Measurements from ENCODE around the gene KDM5B. TPM values are rescaled to one million over a fixed set of nuclear protein-coding genes. Genes with fewer than 3 reads are reported as not detected.
"Not testable (repeated sequence)": the region's sequence is repeated elsewhere in the genome, so short reads cannot be mapped to it uniquely, and the experiment has no call there.

Gene KDM5B
- total and polyA plus RNA-seq, 7 donors, result 10.9 to 68.1 (median 29.7) TPM

- intact Hi-C loops (cut with DNase I), result no loop called here
- Histone ChIP-seq H3K9me3 (no peaks in the 10 kb centered on the region), H3K27me3 (no peaks in the 10 kb centered on the region), H3K36me3 (peaks cover 31 to 100% (median 57%) of the 10 kb centered on the region in 4 donors), H3K4me3 (no peak overlapping the region), H3K4me1 (no peaks in the 10 kb centered on the region), H3K27ac (no peak overlapping the region)
- WGBS, 2 donors, result 97% methylated on average over 10 of the region's 10 CpGs
- no peak for DNase-seq
- no peak for TF ChIP-seq POLR2A (IDR thresholded peaks at IDR 0.05)
- no peak for TF ChIP-seq POLR2AphosphoS5 (IDR thresholded peaks at IDR 0.05)
- TF ChIP-seq CTCF (IDR thresholded peaks at IDR 0.05), result no peak
These were observed 75.0 kb downstream of the KDM5B start for GRCh38 chr1:202733251-202733650.

DNA sequence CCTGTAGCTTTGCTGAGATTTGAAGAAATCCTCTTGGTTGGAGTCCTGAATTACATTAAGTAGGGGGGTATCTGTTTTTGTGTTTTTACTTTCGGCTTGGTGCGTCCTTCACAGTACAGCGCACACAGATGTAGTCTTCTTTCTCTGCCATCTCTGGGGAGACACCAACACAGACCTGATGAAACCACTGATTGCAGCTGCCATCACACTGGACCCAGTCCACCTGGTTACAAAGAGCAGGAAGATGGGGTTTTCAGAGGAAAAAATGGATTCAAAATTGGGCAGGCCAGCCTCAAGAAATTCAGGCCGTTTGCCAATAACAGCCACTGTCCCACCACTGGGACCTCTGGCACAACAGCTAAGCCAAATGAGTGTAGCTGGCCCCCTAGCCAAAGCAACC is 79.3 kb downstream of the KDM5B start:
- Histone ChIP-seq H3K27ac (no peak overlapping the region), H3K36me3 (peaks cover 31 to 78% (median 54%) of the 10 kb centered on the region in 4 donors), H3K9me3 (no peaks in the 10 kb centered on the region), H3K27me3 (no peaks in the 10 kb centered on the region), H3K4me1 (no peaks in the 10 kb centered on the region), H3K4me3 (no peak overlapping the region)
- no peak for DNase-seq
- TF ChIP-seq EP300 (IDR thresholded peaks at IDR 0.05) (no peak), POLR2A (IDR thresholded peaks at IDR 0.05) (no peak), CTCF (IDR thresholded peaks at IDR 0.05) (no peak), POLR2AphosphoS5 (IDR thresholded peaks at IDR 0.05) (no peak)
- intact Hi-C loops (cut with DNase I), result no loop called here
- WGBS, 2 donors, result 81 to 95% methylated on average over 4 of the region's 4 CpGs

GRCh38 chr1:202725526-202725925 is 82.7 kb downstream of the KDM5B start:
- H3K27ac ChIP-seq, result no peak overlapping the region
- no peaks in the 10 kb centered on the region for H3K27me3 ChIP-seq
- intact Hi-C loops (cut with DNase I), result no loop called here
- no peak for DNase-seq
- H3K36me3 ChIP-seq, result peaks cover 19 to 44% (median 26%) of the 10 kb centered on the region in 4 donors
- H3K4me3 ChIP-seq, result no peak overlapping the region
- WGBS, 2 donors, result 89 to 92% methylated on average over 3 of the region's 3 CpGs
- no peaks in the 10 kb centered on the region for H3K4me1 ChIP-seq
- TF ChIP-seq CTCF (IDR thresholded peaks at IDR 0.05) (no peak), POLR2A (IDR thresholded peaks at IDR 0.05) (no peak), POLR2AphosphoS5 (IDR thresholded peaks at IDR 0.05) (no peak), EP300 (IDR thresholded peaks at IDR 0.05) (no peak)
- H3K9me3 ChIP-seq, result no peaks in the 10 kb centered on the region

DNA sequence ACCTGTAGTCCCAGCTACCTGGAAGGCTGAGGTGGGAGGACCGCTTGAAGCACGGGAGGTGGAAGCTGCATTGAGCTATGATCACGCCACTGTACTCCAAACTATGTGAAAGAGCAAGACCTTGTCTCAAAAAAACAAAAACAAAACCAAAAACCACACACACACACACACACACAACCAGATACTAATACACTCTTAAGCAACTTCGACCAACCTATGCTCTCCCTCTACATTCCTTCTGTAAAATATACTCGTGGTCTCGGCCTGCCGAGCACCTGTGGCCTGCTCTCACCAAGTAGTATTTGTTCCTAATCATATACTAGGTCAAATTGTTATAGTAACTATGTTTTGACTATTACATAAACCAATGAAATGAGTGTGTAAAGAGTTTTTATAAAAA is 84.5 kb downstream of the KDM5B start:
- H3K36me3 ChIP-seq, result peaks cover under 1 to 26% (median 8%) of the 10 kb centered on the region in 4 donors
- DNase-seq, result no peak
- H3K4me3 ChIP-seq, result no peak overlapping the region
- no peak for TF ChIP-seq EP300 (IDR thresholded peaks at IDR 0.05)
- no peak for TF ChIP-seq POLR2AphosphoS5 (IDR thresholded peaks at IDR 0.05)
- no peak for TF ChIP-seq POLR2A (IDR thresholded peaks at IDR 0.05)
- TF ChIP-seq CTCF (IDR thresholded peaks at IDR 0.05), result no peak
- H3K4me1 ChIP-seq, result no peaks in the 10 kb centered on the region
- no peaks in the 10 kb centered on the region for H3K9me3 ChIP-seq
- 91 to 94% methylated on average over 7 of the region's 7 CpGs for WGBS, 2 donors
- H3K27ac ChIP-seq, result no peak overlapping the region
- intact Hi-C loops (cut with DNase I), result no loop called here
- H3K27me3 ChIP-seq, result no peaks in the 10 kb centered on the region

DNA sequence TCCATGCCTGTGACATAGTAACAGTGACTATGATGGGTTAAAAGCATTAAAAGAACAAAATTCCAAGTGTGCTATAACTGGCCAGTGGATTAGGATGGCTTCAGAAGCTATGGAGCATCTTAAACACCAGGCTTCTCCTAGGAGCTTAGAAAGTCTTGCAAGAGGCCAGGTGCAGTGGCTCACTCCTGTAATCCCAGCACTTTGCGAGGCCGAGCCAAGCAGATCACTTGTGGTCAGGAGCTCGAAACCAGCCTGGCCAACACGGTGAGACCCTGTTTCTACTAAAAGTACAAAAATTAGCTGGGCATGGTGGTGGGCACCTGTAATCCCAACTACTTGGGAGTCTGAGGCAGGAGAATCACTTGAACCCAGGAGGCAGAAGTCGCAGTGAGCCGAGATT is 85.2 kb downstream of the KDM5B start:
- WGBS, 2 donors, result 82 to 83% methylated on average over 6 of the region's 6 CpGs
- H3K9me3 ChIP-seq; H3K4me1 ChIP-seq; H3K4me3 ChIP-seq; H3K27ac ChIP-seq; H3K27me3 ChIP-seq; intact Hi-C loops (cut with DNase I); DNase-seq: not testable (repeated sequence)
- H3K36me3 ChIP-seq, result peaks cover 0 to 19% (median 2%) of the 10 kb centered on the region in 4 donors
